ENCODE data around the gene WNT11. TPM values are rescaled to one million over a fixed set of nuclear protein-coding genes. Genes with fewer than 3 reads are reported as not detected.

Gene WNT11
- total RNA-seq, 1 donor from 2014 or later: 22.8 TPM

DNA sequence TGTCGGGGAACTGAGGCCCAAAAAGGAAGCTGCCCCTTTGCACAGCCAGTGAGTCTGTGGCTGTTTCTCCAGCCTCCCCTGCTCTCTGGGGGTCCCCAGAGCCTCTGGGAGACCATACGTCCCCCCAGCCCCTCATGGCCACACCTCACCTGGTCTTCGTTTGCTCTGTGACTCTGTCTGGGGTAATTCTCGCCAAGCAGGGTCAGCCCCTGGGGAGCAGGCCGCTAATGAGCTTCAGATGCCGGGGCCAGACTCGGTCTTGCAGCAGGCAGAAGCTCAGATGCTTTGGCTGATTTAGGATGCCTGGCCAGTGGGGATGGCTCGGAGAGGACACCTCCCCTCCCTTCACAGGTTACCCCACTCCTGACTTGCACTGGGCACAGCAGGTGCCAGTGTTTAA, 24.1 kb upstream of the WNT11 start:
- DNase-seq (ENCODE audit: low spot score in 2 of 2, unreplicated experiment in 2 of 2): no peak
- Mint-ChIP-seq H3K4me1 (peaks cover 2% of the 10 kb centered on the region), H3K4me3 (no peak overlapping the region), H3K27ac (no peak overlapping the region), H3K36me3 (no peaks in the 10 kb centered on the region), H3K9me3 (no peaks in the 10 kb centered on the region), H3K27me3 (ENCODE audit: low read depth) (peaks cover 4% of the 10 kb centered on the region)
- TF ChIP-seq, protein P1, sequence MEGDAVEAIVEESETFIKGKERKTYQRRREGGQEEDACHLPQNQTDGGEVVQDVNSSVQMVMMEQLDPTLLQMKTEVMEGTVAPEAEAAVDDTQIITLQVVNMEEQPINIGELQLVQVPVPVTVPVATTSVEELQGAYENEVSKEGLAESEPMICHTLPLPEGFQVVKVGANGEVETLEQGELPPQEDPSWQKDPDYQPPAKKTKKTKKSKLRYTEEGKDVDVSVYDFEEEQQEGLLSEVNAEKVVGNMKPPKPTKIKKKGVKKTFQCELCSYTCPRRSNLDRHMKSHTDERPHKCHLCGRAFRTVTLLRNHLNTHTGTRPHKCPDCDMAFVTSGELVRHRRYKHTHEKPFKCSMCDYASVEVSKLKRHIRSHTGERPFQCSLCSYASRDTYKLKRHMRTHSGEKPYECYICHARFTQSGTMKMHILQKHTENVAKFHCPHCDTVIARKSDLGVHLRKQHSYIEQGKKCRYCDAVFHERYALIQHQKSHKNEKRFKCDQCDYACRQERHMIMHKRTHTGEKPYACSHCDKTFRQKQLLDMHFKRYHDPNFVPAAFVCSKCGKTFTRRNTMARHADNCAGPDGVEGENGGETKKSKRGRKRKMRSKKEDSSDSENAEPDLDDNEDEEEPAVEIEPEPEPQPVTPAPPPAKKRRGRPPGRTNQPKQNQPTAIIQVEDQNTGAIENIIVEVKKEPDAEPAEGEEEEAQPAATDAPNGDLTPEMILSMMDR (IDR thresholded peaks at IDR 0.05; ENCODE audit: unreplicated experiment): no peak

DNA sequence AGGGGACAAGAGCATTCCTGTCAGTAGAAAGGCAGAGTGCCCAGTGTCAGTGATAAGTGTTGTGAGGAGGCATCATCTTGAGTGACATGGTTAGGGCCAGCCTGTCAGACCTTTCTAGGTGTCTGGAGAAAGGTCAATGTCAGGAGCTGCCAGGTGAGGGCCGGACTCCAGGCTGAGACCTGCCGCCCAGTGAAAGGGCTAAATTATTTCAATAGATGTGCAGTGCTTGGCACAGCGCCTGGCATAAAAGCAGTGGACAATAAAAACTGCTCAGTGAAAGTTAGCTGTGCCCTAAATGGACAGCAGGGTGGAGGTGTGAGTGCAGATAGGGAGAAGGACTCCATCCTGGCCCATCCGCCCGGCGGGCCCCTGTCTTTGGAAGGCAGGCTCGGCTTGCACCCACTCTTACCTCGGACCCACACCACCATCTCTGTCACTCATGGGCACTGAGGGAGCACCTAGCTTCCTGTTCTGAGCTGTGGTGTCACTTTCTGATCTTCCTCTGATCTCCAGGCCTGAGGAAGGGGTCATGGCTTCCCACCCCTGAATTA, 23.5 kb upstream of the WNT11 start:
- H3K9me3 Mint-ChIP-seq: no peaks in the 10 kb centered on the region
- DNase-seq (ENCODE audit: low spot score in 2 of 2, unreplicated experiment in 2 of 2): no peak
- TF ChIP-seq, protein P1 (IDR thresholded peaks at IDR 0.05; ENCODE audit: unreplicated experiment): no peak
- no peak overlapping the region for H3K27ac Mint-ChIP-seq
- H3K36me3 Mint-ChIP-seq: no peaks in the 10 kb centered on the region
- no peak overlapping the region for H3K4me3 Mint-ChIP-seq
- H3K4me1 Mint-ChIP-seq: peaks cover 2% of the 10 kb centered on the region
- H3K27me3 Mint-ChIP-seq (ENCODE audit: low read depth): peaks cover 2% of the 10 kb centered on the region

DNA sequence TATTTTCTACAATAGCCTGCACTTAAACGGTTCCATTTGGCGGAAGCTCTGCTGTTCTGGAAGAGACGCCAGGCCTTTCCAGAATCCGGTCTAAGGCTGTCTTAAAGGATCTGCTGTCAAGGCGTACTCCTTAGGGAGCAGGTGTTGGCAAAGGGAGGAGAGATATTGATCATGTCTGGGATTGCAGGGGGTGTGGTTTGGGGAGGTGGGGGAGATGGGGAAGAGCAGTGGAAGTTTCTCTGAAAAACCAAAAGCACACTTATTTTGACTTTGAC, 22.5 kb upstream of the WNT11 start:
- no peaks in the 10 kb centered on the region for H3K4me1 Mint-ChIP-seq
- no peak overlapping the region for H3K27ac Mint-ChIP-seq
- peaks cover 2% of the 10 kb centered on the region for H3K27me3 Mint-ChIP-seq (ENCODE audit: low read depth)
- no peaks in the 10 kb centered on the region for H3K36me3 Mint-ChIP-seq
- TF ChIP-seq, protein P1 (IDR thresholded peaks at IDR 0.05; ENCODE audit: unreplicated experiment): no peak
- no peak for DNase-seq (ENCODE audit: low spot score in 2 of 2, unreplicated experiment in 2 of 2)
- no peak overlapping the region for H3K4me3 Mint-ChIP-seq
- no peaks in the 10 kb centered on the region for H3K9me3 Mint-ChIP-seq

DNA sequence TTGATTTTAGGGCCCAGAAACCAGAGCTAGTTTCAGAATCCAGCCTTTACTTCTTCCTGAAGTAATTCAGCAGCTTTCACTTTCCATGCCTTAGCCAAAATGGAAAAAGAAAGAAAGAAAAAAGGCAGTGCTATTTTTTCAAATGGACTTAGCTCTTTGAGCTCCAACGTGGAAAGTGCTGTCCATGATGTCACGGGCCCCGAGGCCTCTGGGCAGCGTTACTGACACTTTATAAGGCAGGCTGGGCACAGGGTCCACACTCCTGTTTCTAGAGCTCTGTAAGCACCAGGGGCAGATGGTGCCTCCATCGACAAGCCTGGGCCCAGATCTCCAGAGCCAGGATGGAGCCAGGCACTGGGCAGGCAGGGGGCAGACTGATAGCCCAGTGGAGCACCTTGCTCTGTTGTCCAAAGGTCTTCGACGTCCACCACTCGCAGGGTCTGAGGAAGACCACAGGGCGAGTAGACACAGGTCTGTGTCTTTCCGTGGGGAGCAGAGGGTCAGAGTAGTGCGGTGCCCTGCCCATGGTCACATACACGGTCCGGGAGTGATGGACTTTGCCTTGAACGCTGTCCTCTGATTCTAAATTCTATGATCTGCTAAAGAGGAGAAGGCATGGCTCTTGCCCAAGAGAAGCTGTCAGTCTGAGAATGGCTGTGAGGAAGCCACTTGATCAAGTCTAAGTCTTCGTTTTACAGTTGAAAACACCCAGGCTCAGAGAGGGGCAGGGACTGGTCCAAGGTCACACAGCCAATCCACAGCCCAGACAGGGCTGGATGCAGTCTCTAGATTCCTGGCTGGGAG, 22.0 kb upstream of the WNT11 start:
- H3K9me3 Mint-ChIP-seq: no peaks in the 10 kb centered on the region
- no peak overlapping the region for H3K4me3 Mint-ChIP-seq
- H3K4me1 Mint-ChIP-seq: no peaks in the 10 kb centered on the region
- H3K36me3 Mint-ChIP-seq: no peaks in the 10 kb centered on the region
- peaks cover 2% of the 10 kb centered on the region for H3K27me3 Mint-ChIP-seq (ENCODE audit: low read depth)
- TF ChIP-seq, protein P1 (IDR thresholded peaks at IDR 0.05; ENCODE audit: unreplicated experiment): no peak
- no peak overlapping the region for H3K27ac Mint-ChIP-seq
- no peak for DNase-seq (ENCODE audit: low spot score in 2 of 2, unreplicated experiment in 2 of 2)

DNA sequence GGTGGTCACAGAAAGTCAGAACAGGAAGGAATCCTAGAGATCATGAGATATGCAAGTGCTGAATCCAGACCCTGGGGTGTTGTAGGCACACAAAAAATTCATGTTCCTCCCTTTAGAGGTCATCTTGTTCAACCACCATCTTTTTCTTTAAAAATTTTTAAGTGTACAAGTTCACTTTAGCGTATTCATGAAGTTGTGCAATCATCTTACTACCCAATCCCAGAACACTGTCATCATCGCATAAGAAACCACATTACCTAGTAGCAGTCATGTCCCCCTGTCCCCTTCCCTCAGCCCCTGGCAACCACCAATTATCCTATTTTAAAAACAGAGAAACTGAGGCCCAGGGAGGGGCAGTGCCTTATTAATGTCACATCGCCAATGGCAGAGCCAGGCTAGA, 20.3 kb upstream of the WNT11 start:
- TF ChIP-seq, protein P1 (IDR thresholded peaks at IDR 0.05; ENCODE audit: unreplicated experiment): no peak
- no peak overlapping the region for H3K27ac Mint-ChIP-seq
- H3K4me3 Mint-ChIP-seq: no peak overlapping the region
- H3K4me1 Mint-ChIP-seq: no peaks in the 10 kb centered on the region
- no peaks in the 10 kb centered on the region for H3K9me3 Mint-ChIP-seq
- H3K36me3 Mint-ChIP-seq: no peaks in the 10 kb centered on the region
- DNase-seq (ENCODE audit: low spot score in 2 of 2, unreplicated experiment in 2 of 2): no peak
- peaks cover 2% of the 10 kb centered on the region for H3K27me3 Mint-ChIP-seq (ENCODE audit: low read depth)

Data from mesothelial cell of epicardium (in vitro differentiated cells).